ENCODE measurements around the gene MANEA. TPM values are rescaled to one million over a fixed set of nuclear protein-coding genes. Genes with fewer than 3 reads are reported as not detected.

Gene MANEA
- total RNA-seq, 1 donor from 2014 or later: 23.1 TPM

- Mint-ChIP-seq H3K4me3 (no peak overlapping the region), H3K9me3 (no peaks in the 10 kb centered on the region), H3K27me3 (ENCODE audit: insufficient read depth) (no peaks in the 10 kb centered on the region), H3K4me1 (ENCODE audit: low read depth) (peaks cover 22% of the 10 kb centered on the region), H3K27ac (no peak overlapping the region), H3K36me3 (ENCODE audit: low read depth) (peaks cover 14% of the 10 kb centered on the region)
- DNase-seq (ENCODE audit: low spot score): no peak
- intact Hi-C loops (cut with micrococcal nuclease): no loop called here
These were observed 18.7 kb downstream of the MANEA start for GRCh38 chr6:95596021-95596420.

- no peaks in the 10 kb centered on the region for H3K27me3 Mint-ChIP-seq (ENCODE audit: insufficient read depth)
- no peaks in the 10 kb centered on the region for H3K9me3 Mint-ChIP-seq
- DNase-seq (ENCODE audit: low spot score): no peak
- no peak overlapping the region for H3K27ac Mint-ChIP-seq
- intact Hi-C loops (cut with micrococcal nuclease): no loop called here
- H3K36me3 Mint-ChIP-seq (ENCODE audit: low read depth): peaks cover 14% of the 10 kb centered on the region
- H3K4me3 Mint-ChIP-seq: no peak overlapping the region
- peaks cover 22% of the 10 kb centered on the region for H3K4me1 Mint-ChIP-seq (ENCODE audit: low read depth)
These were observed 22.4 kb downstream of the MANEA start for GRCh38 chr6:95599706-95600105.

- no peak for DNase-seq (ENCODE audit: low spot score)
- intact Hi-C loops (cut with micrococcal nuclease): no loop called here
- H3K27me3 Mint-ChIP-seq (ENCODE audit: insufficient read depth): no peaks in the 10 kb centered on the region
- H3K36me3 Mint-ChIP-seq (ENCODE audit: low read depth): peaks cover 14% of the 10 kb centered on the region
- H3K4me3 Mint-ChIP-seq: no peak overlapping the region
- H3K9me3 Mint-ChIP-seq: no peaks in the 10 kb centered on the region
- peaks cover 16% of the 10 kb centered on the region for H3K4me1 Mint-ChIP-seq (ENCODE audit: low read depth)
- H3K27ac Mint-ChIP-seq: no peak overlapping the region
These were observed 23.8 kb downstream of the MANEA start for GRCh38 chr6:95601133-95601532.

DNA sequence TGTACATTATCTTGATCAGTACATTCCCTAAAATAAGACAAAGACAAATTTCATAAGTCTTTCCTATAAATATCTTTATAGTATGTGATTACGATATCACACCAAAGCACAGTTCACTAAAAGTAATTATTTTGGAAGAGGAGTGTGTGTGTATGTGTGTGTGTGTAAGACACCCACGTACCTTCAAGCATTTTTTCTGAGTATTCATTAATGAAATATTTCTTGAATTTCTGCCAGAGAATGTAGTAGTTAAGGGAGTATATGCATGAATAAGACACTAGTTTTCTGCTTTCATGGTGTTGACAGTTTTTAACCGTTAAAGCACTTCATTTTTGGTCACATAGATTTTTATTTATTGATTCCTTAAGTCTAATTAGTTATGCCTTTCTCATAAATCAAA lies 36.8 kb downstream of the MANEA start:
- Mint-ChIP-seq H3K4me3 (no peak overlapping the region), H3K27ac (no peak overlapping the region), H3K27me3 (ENCODE audit: insufficient read depth) (peaks cover 2% of the 10 kb centered on the region), H3K4me1 (ENCODE audit: low read depth) (no peaks in the 10 kb centered on the region), H3K9me3 (no peaks in the 10 kb centered on the region), H3K36me3 (ENCODE audit: low read depth) (no peaks in the 10 kb centered on the region)
- no peak for DNase-seq (ENCODE audit: low spot score)
- intact Hi-C loops (cut with micrococcal nuclease): no loop called here

GRCh38 chr6:95629551-95629950 lies 52.2 kb downstream of the MANEA start:
- H3K36me3 Mint-ChIP-seq (ENCODE audit: low read depth): no peaks in the 10 kb centered on the region
- H3K4me3 Mint-ChIP-seq: no peak overlapping the region
- H3K4me1 Mint-ChIP-seq (ENCODE audit: low read depth): no peaks in the 10 kb centered on the region
- H3K27ac Mint-ChIP-seq: no peak overlapping the region
- intact Hi-C loops (cut with micrococcal nuclease): no loop called here
- H3K27me3 Mint-ChIP-seq (ENCODE audit: insufficient read depth): no peaks in the 10 kb centered on the region
- no peak for DNase-seq (ENCODE audit: low spot score)
- H3K9me3 Mint-ChIP-seq: no peaks in the 10 kb centered on the region

GRCh38 chr6:95636552-95637431 lies 59.5 kb downstream of the MANEA start:
- H3K4me3 Mint-ChIP-seq: no peak overlapping the region
- H3K27ac Mint-ChIP-seq: no peak overlapping the region
- H3K4me1 Mint-ChIP-seq (ENCODE audit: low read depth): no peaks in the 10 kb centered on the region
- intact Hi-C loops (cut with micrococcal nuclease): no loop called here
- no peaks in the 10 kb centered on the region for H3K36me3 Mint-ChIP-seq (ENCODE audit: low read depth)
- no peaks in the 10 kb centered on the region for H3K9me3 Mint-ChIP-seq
- H3K27me3 Mint-ChIP-seq (ENCODE audit: insufficient read depth): peaks cover 5% of the 10 kb centered on the region
- DNase-seq (ENCODE audit: low spot score): no peak

- Mint-ChIP-seq H3K36me3 (ENCODE audit: low read depth) (no peaks in the 10 kb centered on the region), H3K4me3 (no peak overlapping the region), H3K4me1 (ENCODE audit: low read depth) (no peaks in the 10 kb centered on the region), H3K9me3 (no peaks in the 10 kb centered on the region), H3K27me3 (ENCODE audit: insufficient read depth) (peaks cover 3% of the 10 kb centered on the region), H3K27ac (no peak overlapping the region)
- DNase-seq (ENCODE audit: low spot score): no peak
- intact Hi-C loops (cut with micrococcal nuclease): no loop called here
These were observed 71.3 kb downstream of the MANEA start for GRCh38 chr6:95648636-95649035.

GRCh38 chr6:95649451-95649850 lies 72.1 kb downstream of the MANEA start:
- no peaks in the 10 kb centered on the region for H3K4me1 Mint-ChIP-seq (ENCODE audit: low read depth)
- H3K27me3 Mint-ChIP-seq (ENCODE audit: insufficient read depth): peaks cover 6% of the 10 kb centered on the region
- intact Hi-C loops (cut with micrococcal nuclease): no loop called here
- no peaks in the 10 kb centered on the region for H3K36me3 Mint-ChIP-seq (ENCODE audit: low read depth)
- H3K27ac Mint-ChIP-seq: no peak overlapping the region
- no peak overlapping the region for H3K4me3 Mint-ChIP-seq
- H3K9me3 Mint-ChIP-seq: no peaks in the 10 kb centered on the region
- no peak for DNase-seq (ENCODE audit: low spot score)

GRCh38 chr6:95654176-95654575 lies 76.8 kb downstream of the MANEA start:
- Mint-ChIP-seq H3K27ac (no peak overlapping the region), H3K36me3 (ENCODE audit: low read depth) (no peaks in the 10 kb centered on the region), H3K4me1 (ENCODE audit: low read depth) (no peaks in the 10 kb centered on the region), H3K4me3 (no peak overlapping the region), H3K9me3 (no peaks in the 10 kb centered on the region), H3K27me3 (ENCODE audit: insufficient read depth) (peaks cover 8% of the 10 kb centered on the region)
- intact Hi-C loops (cut with micrococcal nuclease): no loop called here
- no peak for DNase-seq (ENCODE audit: low spot score)

DNA sequence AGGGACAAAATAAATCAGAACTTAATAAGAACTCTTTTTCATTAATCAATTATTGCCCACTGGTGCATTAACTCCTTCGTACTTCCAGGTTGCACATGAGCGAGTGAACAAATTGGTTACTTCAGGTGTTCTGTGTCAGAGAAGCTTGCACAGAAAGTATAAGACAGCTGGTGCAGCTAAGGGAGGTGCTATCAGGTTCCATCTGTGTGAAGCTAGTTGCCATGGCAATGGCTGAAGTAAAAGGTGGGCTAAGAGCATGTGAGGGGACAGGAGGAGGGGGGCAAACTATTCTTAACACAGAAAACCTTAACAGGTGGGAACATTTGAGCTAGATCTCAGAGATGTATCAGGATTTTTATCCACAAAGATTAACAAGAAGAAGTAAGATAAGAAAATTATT lies 81.6 kb downstream of the MANEA start:
- no peaks in the 10 kb centered on the region for H3K9me3 Mint-ChIP-seq
- intact Hi-C loops (cut with micrococcal nuclease): no loop called here
- peaks cover 6% of the 10 kb centered on the region for H3K27me3 Mint-ChIP-seq (ENCODE audit: insufficient read depth)
- no peak for DNase-seq (ENCODE audit: low spot score)
- H3K36me3 Mint-ChIP-seq (ENCODE audit: low read depth): no peaks in the 10 kb centered on the region
- H3K4me1 Mint-ChIP-seq (ENCODE audit: low read depth): no peaks in the 10 kb centered on the region
- H3K27ac Mint-ChIP-seq: no peak overlapping the region
- H3K4me3 Mint-ChIP-seq: no peak overlapping the region

All from activated T-helper 1 cell treated with anti-CD3 and anti-CD28 coated beads, Interleukin-12 subunit alpha, Interleukin-12 subunit beta, Interleukin-2, Interleukin-4 antibody, amounts not matched to agents 30 ng/mL and 10 ng/mL and 1 ng/mL, durations not matched to agents 14 hours and 24 hours and 36 hours (primary cell).